Measurements from ENCODE around the gene AP2A1. TPM values are rescaled to one million over a fixed set of nuclear protein-coding genes. Genes with fewer than 3 reads are reported as not detected.

The AP2A1 gene
- total and polyA plus RNA-seq, 9 of the 15 experiments (the other 6 are each of a cell fraction or from before 2014, with no cell fraction given), result 0.55 to 150 (median 31.9) TPM

- no peak for TF ChIP-seq TAF9B (IDR thresholded peaks at IDR 0.05; ENCODE audit: partially characterized antibody)
- no peak for TF ChIP-seq HMG20A (CRISPR knock-in tag; conservative IDR thresholded peaks at IDR 0.05)
- TF ChIP-seq ZNF740 (CRISPR knock-in tag; IDR thresholded peaks at IDR 0.05), result peak; percentile 97
- TF ChIP-seq ZNF740 (tag; IDR thresholded peaks at IDR 0.05), result peak in 1 of 2 experiments; percentile 91; a peak in 2 of 4 replicates
- no peak for TF ChIP-seq RBM17 (IDR thresholded peaks at IDR 0.05; ENCODE audit: borderline replicate concordance, low read depth, low read length)
- no peak for TF ChIP-seq ZNF395 (CRISPR knock-in tag; IDR thresholded peaks at IDR 0.05)
- no peak for TF ChIP-seq ZKSCAN3 (CRISPR knock-in tag; IDR thresholded peaks at IDR 0.05)
- TF ChIP-seq EHMT2 (IDR thresholded peaks at IDR 0.05), result no peak
- peak in 1 of 2 experiments; percentile 46; a peak in 2 of 4 replicates for TF ChIP-seq RCOR1 (IDR thresholded peaks at IDR 0.05; ENCODE audit: borderline replicate concordance in 1 of 2, low read depth in 2 of 2, low read length in 2 of 2)
- no peak for TF ChIP-seq PHB (CRISPR knock-in tag; IDR thresholded peaks at IDR 0.05)
- no peak for TF ChIP-seq ZNF311 (CRISPR knock-in tag; IDR thresholded peaks at IDR 0.05)
- TF ChIP-seq ZBTB26 (CRISPR knock-in tag; IDR thresholded peaks at IDR 0.05), result no peak
- peak in 1 of 2 experiments; percentile 18; a peak in 1 of 4 replicates for TF ChIP-seq TBL1XR1 (IDR thresholded peaks at IDR 0.05; ENCODE audit: low read length in 2 of 2)
- TF ChIP-seq ZNF592 (IDR thresholded peaks at IDR 0.05), result no peak
- TF ChIP-seq MLLT1 (IDR thresholded peaks at IDR 0.05), result peak in 1 of 2 experiments; percentile 46
- no peak; the same call in 1 of the 2 replicates for TF ChIP-seq POLR2AphosphoS2 (IDR thresholded peaks at IDR 0.05; ENCODE audit: low read length)
Observed at GRCh38 chr19:49766007-49766929, 533 bp upstream of the AP2A1 start (continued).
